ENCODE results near the gene CAMSAP3. TPM values are rescaled to one million over a fixed set of nuclear protein-coding genes. Genes with fewer than 3 reads are reported as not detected.

The CAMSAP3 gene
- total and polyA plus RNA-seq, 2 experiments from 2014 or later = 22.8 to 58.5 TPM

DNA sequence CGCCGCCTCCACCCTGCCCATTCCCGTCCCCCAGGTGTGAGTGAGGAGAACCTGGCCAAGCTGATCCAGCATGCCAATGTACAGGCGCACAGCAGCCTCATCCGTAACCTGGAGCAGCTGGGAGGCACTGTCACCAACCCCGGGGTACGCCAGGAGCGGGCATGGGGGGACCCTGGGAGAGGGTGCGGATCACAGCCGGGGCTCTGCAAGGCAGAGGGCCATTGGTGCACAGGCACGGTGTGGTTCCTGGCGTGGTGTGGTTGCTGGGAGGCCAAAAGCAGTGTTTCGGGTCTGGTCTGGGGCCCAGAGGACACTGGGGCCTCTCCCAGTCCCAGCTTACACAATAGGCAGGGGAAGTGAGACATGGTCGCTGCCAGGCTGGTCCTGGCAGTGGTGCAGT, 49.5 kb downstream of the CAMSAP3 start:
- H3K4me3 ChIP-seq = no peak overlapping the region
- no peaks in the 10 kb centered on the region for H3K27me3 ChIP-seq
- H2AFZ ChIP-seq = no peak overlapping the region
- no peaks in the 10 kb centered on the region for H3K36me3 ChIP-seq (replicated peaks; ENCODE audit: insufficient read depth, low read depth)
- no peaks in the 10 kb centered on the region for H3K4me1 ChIP-seq (ENCODE audit: insufficient read depth)
- no peaks in the 10 kb centered on the region for H3K79me2 ChIP-seq
- H4K20me1 ChIP-seq (ENCODE audit: insufficient read depth, poor library complexity, severe bottlenecking) = no peaks in the 10 kb centered on the region
- no peak overlapping the region for H3K4me2 ChIP-seq
- no peak for DNase-seq (ENCODE audit: low spot score)
- H3K27ac ChIP-seq = no peak overlapping the region
- no peaks in the 10 kb centered on the region for H3K9me3 ChIP-seq (ENCODE audit: low read depth)
- WGBS (ENCODE audit: low lambda C conversion rate, missing lambda C conversion rate) = 94% methylated on average over 14 of the region's 14 CpGs
- no peaks in the 10 kb centered on the region for H3K9me2 ChIP-seq (replicated peaks; ENCODE audit: insufficient read depth)
- no peak for TF ChIP-seq EZH2phosphoT487 (IDR thresholded peaks at IDR 0.05; ENCODE audit: low read depth, severe bottlenecking, unreplicated experiment)
- TF ChIP-seq, protein P1, sequence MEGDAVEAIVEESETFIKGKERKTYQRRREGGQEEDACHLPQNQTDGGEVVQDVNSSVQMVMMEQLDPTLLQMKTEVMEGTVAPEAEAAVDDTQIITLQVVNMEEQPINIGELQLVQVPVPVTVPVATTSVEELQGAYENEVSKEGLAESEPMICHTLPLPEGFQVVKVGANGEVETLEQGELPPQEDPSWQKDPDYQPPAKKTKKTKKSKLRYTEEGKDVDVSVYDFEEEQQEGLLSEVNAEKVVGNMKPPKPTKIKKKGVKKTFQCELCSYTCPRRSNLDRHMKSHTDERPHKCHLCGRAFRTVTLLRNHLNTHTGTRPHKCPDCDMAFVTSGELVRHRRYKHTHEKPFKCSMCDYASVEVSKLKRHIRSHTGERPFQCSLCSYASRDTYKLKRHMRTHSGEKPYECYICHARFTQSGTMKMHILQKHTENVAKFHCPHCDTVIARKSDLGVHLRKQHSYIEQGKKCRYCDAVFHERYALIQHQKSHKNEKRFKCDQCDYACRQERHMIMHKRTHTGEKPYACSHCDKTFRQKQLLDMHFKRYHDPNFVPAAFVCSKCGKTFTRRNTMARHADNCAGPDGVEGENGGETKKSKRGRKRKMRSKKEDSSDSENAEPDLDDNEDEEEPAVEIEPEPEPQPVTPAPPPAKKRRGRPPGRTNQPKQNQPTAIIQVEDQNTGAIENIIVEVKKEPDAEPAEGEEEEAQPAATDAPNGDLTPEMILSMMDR (IDR thresholded peaks at IDR 0.05; ENCODE audit: poor library complexity) = no peak
- no peak for TF ChIP-seq EZH2 (IDR thresholded peaks at IDR 0.05; ENCODE audit: borderline replicate concordance)

DNA sequence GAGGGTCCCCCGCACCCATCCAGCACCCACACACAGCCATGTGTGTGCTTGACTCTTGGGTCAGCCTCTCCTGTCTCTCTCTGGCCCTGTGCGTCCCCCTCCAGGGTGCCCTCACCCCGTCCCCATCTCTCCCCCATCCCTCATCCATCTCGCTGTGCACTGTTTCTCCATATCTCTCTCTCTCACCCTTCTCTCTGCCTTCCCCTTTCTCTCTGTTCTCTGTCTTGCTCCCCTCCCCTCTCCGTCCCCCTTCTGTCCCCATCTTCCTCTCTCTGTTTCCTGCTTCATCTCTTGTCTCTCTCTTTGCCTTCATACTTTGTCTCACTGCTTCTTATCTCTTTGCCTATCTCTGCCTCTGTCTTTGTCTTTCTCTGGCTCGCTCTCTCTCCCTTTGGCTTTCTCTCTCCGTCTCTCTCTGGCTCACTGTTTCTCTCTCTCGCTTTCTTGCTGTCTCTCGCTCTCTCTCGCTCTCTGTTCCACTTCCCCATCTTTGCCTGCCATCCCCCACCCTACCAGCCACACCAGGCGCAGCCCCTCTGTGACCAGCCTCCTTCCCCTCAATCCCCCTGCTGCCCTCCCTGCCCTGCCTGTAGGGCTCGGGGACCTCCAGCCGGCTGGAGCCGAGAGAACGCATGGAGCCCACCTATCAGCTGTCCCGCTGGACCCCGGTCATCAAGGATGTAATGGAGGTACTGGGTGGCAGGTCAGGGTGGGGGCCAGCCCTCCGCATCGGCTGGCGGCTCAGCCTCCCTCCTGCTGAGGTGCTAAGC, 50.2 kb downstream of the CAMSAP3 start:
- Histone ChIP-seq H3K4me3 (no peak overlapping the region), H3K4me1 (ENCODE audit: insufficient read depth) (no peaks in the 10 kb centered on the region), H3K36me3 (replicated peaks; ENCODE audit: insufficient read depth, low read depth) (no peaks in the 10 kb centered on the region), H3K9me3 (ENCODE audit: low read depth) (no peaks in the 10 kb centered on the region), H3K9me2 (replicated peaks; ENCODE audit: insufficient read depth) (no peaks in the 10 kb centered on the region), H2AFZ (no peak overlapping the region), H3K27ac (no peak overlapping the region), H4K20me1 (ENCODE audit: insufficient read depth, poor library complexity, severe bottlenecking) (no peaks in the 10 kb centered on the region), H3K79me2 (no peaks in the 10 kb centered on the region), H3K4me2 (no peak overlapping the region), H3K27me3 (no peaks in the 10 kb centered on the region)
- no peak for DNase-seq (ENCODE audit: low spot score)
- TF ChIP-seq EZH2phosphoT487 (IDR thresholded peaks at IDR 0.05; ENCODE audit: low read depth, severe bottlenecking, unreplicated experiment) (no peak), EZH2 (IDR thresholded peaks at IDR 0.05; ENCODE audit: borderline replicate concordance) (no peak)
- TF ChIP-seq, protein P1 (IDR thresholded peaks at IDR 0.05; ENCODE audit: poor library complexity) = no peak
- WGBS (ENCODE audit: low lambda C conversion rate, missing lambda C conversion rate) = 80% methylated on average over 19 of the region's 20 CpGs

DNA sequence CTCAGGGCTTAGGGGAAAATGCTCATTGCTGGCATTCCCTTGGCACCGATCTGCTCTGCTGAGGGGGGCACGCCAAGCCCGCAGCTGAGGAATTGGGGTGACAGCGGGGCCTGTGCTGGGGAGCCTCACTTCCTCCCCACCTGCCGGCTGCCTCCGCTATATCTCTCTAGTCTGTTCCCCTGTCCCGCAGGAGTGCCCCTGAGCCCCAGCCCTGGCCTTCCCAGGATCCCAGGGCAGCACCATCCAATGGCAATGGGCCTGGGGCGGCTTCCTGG, 50.7 kb downstream of the CAMSAP3 start:
- Histone ChIP-seq H4K20me1 (ENCODE audit: insufficient read depth, poor library complexity, severe bottlenecking) (no peaks in the 10 kb centered on the region), H3K36me3 (replicated peaks; ENCODE audit: insufficient read depth, low read depth) (no peaks in the 10 kb centered on the region), H3K4me1 (ENCODE audit: insufficient read depth) (no peaks in the 10 kb centered on the region), H3K79me2 (no peaks in the 10 kb centered on the region), H3K27ac (no peak overlapping the region), H3K9me3 (ENCODE audit: low read depth) (no peaks in the 10 kb centered on the region), H3K9me2 (replicated peaks; ENCODE audit: insufficient read depth) (no peaks in the 10 kb centered on the region), H3K27me3 (no peaks in the 10 kb centered on the region), H2AFZ (no peak overlapping the region), H3K4me2 (no peak overlapping the region), H3K4me3 (no peak overlapping the region)
- no peak for DNase-seq (ENCODE audit: low spot score)
- TF ChIP-seq EZH2phosphoT487 (IDR thresholded peaks at IDR 0.05; ENCODE audit: low read depth, severe bottlenecking, unreplicated experiment) (no peak), EZH2 (IDR thresholded peaks at IDR 0.05; ENCODE audit: borderline replicate concordance) (no peak)
- TF ChIP-seq, protein P1 (IDR thresholded peaks at IDR 0.05; ENCODE audit: poor library complexity) = no peak
- WGBS (ENCODE audit: low lambda C conversion rate, missing lambda C conversion rate) = 90% methylated on average over 7 of the region's 8 CpGs

Measured in hepatocyte (in vitro differentiated cells).